Activated CD8-positive, alpha-beta T cell treated with anti-CD3 and anti-CD28 coated beads for 36 hours (primary cell): ENCODE data around the gene YAF2. TPM values are rescaled to one million over a fixed set of nuclear protein-coding genes. Genes with fewer than 3 reads are reported as not detected.

Experiments used
- ATAC-seq: fragments of 200-7000 bp; cut with Tn5 transposase; one replicate; pipeline ENCODE4 v1.10.0; 2021; ENCODE audit warnings: mild to moderate bottlenecking, moderate library complexity
- CTCF ChIA-PET: fragments of 350-600 bp; sonication (Branson Sonifier 250); formaldehyde crosslinking; loops from one replicate; lab custom pipeline; 2021; ENCODE audit warnings: antibody characterized with exemption; lab: Charles Lee
- POLR2A ChIA-PET: fragments of 350-600 bp; sonication (Branson Sonifier 250); formaldehyde crosslinking; loops from one replicate; lab custom pipeline; 2021; ENCODE audit warnings: antibody characterized with exemption; lab: Charles Lee
- DNase-seq: peaks from one replicate; pipeline ENCODE4 v3.0.0-alpha.2; 2020
- H3K27ac Mint-ChIP-seq: one replicate; pipeline ENCODE4 v1.8.0; 2021; ENCODE audit warnings: mild to moderate bottlenecking, mixed read lengths
- H3K27me3 Mint-ChIP-seq: one replicate; pipeline ENCODE4 v1.8.0; 2021; ENCODE audit warnings: mixed read lengths
- H3K36me3 Mint-ChIP-seq: one replicate; pipeline ENCODE4 v1.8.0; 2021; ENCODE audit warnings: low read depth, mixed read lengths
- H3K4me1 Mint-ChIP-seq: one replicate; pipeline ENCODE4 v1.8.0; 2021; ENCODE audit warnings: low read depth, mixed read lengths
- H3K4me3 Mint-ChIP-seq: one replicate; pipeline ENCODE4 v1.8.0; 2021; ENCODE audit warnings: mild to moderate bottlenecking, moderate library complexity, mixed read lengths
- H3K9me3 Mint-ChIP-seq: one replicate; pipeline ENCODE4 v1.8.0; 2021; ENCODE audit warnings: mixed read lengths
- CTCF ChIP-seq: fragments of 200-600 bp; IDR thresholded peaks from one replicate; pipeline ENCODE4 v1.8.0; 2022; ENCODE audit warnings: antibody characterized with exemption, mild to moderate bottlenecking
- intact Hi-C: fragments of 100-400 bp; cut with micrococcal nuclease; formaldehyde crosslinking; loops from one replicate; pipeline ENCODE4 v1.10.0; 2022
- total RNA-seq, 2 experiments: library from RNA; stranded (reverse); gene quantifications; one replicate each; pipeline ENCODE4 v1.2.3, GENCODE V29; 2021

YAF2 gene
- total RNA-seq, 2 experiments from 2014 or later = 39.4 to 40.8 TPM

- ATAC-seq = no peak
- H3K36me3 Mint-ChIP-seq = no peaks in the 10 kb centered on the region
- H3K4me3 Mint-ChIP-seq = no peak overlapping the region
- TF ChIP-seq CTCF = no peak
- H3K4me1 Mint-ChIP-seq = peaks cover 5% of the 10 kb centered on the region
- ChIA-PET CTCF (no interaction called here), POLR2A (no interaction called here)
- no peaks in the 10 kb centered on the region for H3K9me3 Mint-ChIP-seq
- no peak for DNase-seq
- no peak overlapping the region for H3K27ac Mint-ChIP-seq
- peaks cover 5% of the 10 kb centered on the region for H3K27me3 Mint-ChIP-seq
- intact Hi-C loops = no loop called here
These were observed 28.7 kb upstream of the YAF2 start for GRCh38 chr12:42266579-42267230.

GRCh38 chr12:42262271-42262670 lies 24.2 kb upstream of the YAF2 start:
- H3K27me3 Mint-ChIP-seq = no peaks in the 10 kb centered on the region
- TF ChIP-seq CTCF = no peak
- POLR2A ChIA-PET = interaction anchor here (1.2 kb wide), 1 partner anchor 36 kb away, joined by 3 read pairs; no protein-coding TSS in a partner anchor

GRCh38 chr12:42261708-42262107 lies 23.7 kb upstream of the YAF2 start:
- no peaks in the 10 kb centered on the region for H3K36me3 Mint-ChIP-seq
- no peaks in the 10 kb centered on the region for H3K4me1 Mint-ChIP-seq
- no peak for TF ChIP-seq CTCF
- ChIA-PET CTCF (interaction anchor here (0.6 kb wide), 1 partner anchor 135 kb away, joined by 3 read pairs; no protein-coding TSS in a partner anchor), POLR2A (interaction anchor here (1.2 kb wide), 1 partner anchor 35 kb away, joined by 3 read pairs; no protein-coding TSS in a partner anchor)
- intact Hi-C loops = no loop called here
- no peaks in the 10 kb centered on the region for H3K9me3 Mint-ChIP-seq
- ATAC-seq (no peak), DNase-seq (peak; percentile 12)
- no peaks in the 10 kb centered on the region for H3K27me3 Mint-ChIP-seq
- no peak overlapping the region for H3K27ac Mint-ChIP-seq
- H3K4me3 Mint-ChIP-seq = no peak overlapping the region

More at GRCh38 chr12:42262271-42262670, 24.2 kb upstream of the YAF2 start:
- Mint-ChIP-seq H3K4me3 (no peak overlapping the region), H3K27ac (no peak overlapping the region), H3K4me1 (no peaks in the 10 kb centered on the region), H3K36me3 (no peaks in the 10 kb centered on the region), H3K9me3 (no peaks in the 10 kb centered on the region)
- no peak for ATAC-seq
- no peak for DNase-seq
- CTCF ChIA-PET = interaction anchor here (0.7 kb wide), 1 partner anchor 39 kb away, joined by 3 read pairs; no protein-coding TSS in a partner anchor
- intact Hi-C loops = no loop called here

- CTCF ChIA-PET = no interaction called here
- no peak for ATAC-seq
- no peaks in the 10 kb centered on the region for H3K9me3 Mint-ChIP-seq
- TF ChIP-seq CTCF = no peak
- no peak overlapping the region for H3K27ac Mint-ChIP-seq
- intact Hi-C loops = no loop called here
- H3K4me1 Mint-ChIP-seq = peaks cover 4% of the 10 kb centered on the region
- no peaks in the 10 kb centered on the region for H3K36me3 Mint-ChIP-seq
- no peak for DNase-seq
- POLR2A ChIA-PET = interaction anchor here (1.1 kb wide), 1 partner anchor 13 kb away, joined by 3 read pairs; no protein-coding TSS in a partner anchor
- no peaks in the 10 kb centered on the region for H3K27me3 Mint-ChIP-seq
- H3K4me3 Mint-ChIP-seq = no peak overlapping the region
These were observed 22.5 kb upstream of the YAF2 start for GRCh38 chr12:42260518-42260917.

GRCh38 chr12:42259699-42260098 lies 21.7 kb upstream of the YAF2 start:
- no peaks in the 10 kb centered on the region for H3K27me3 Mint-ChIP-seq
- H3K4me3 Mint-ChIP-seq = no peak overlapping the region
- no peak overlapping the region for H3K27ac Mint-ChIP-seq
- DNase-seq = no peak
- H3K9me3 Mint-ChIP-seq = no peaks in the 10 kb centered on the region
- TF ChIP-seq CTCF = no peak
- POLR2A ChIA-PET = interaction anchor here (1.1 kb wide), 1 partner anchor 12 kb away, joined by 3 read pairs; no protein-coding TSS in a partner anchor
- ATAC-seq = no peak
- peaks cover 4% of the 10 kb centered on the region for H3K4me1 Mint-ChIP-seq
- CTCF ChIA-PET = interaction anchor here (0.6 kb wide), 1 partner anchor 81 kb away, joined by 3 read pairs; no protein-coding TSS in a partner anchor
- intact Hi-C loops = no loop called here
- H3K36me3 Mint-ChIP-seq = no peaks in the 10 kb centered on the region
